ENCODE results near the gene EIF1AD.

The EIF1AD gene

GRCh38 chr11:66003291-66003690 is 1.3 kb upstream of the EIF1AD start:
- Histone ChIP-seq H2AFZ (ENCODE audit: low read length) (no peak overlapping the region), H3K36me3 (replicated peaks; ENCODE audit: insufficient read depth, low read length) (peaks cover 6% of the 10 kb centered on the region), H3K9me3 (replicated peaks; ENCODE audit: insufficient read depth, low read length) (no peaks in the 10 kb centered on the region), H3F3A (ENCODE audit: insufficient read depth, low read length) (peaks cover 30% of the 10 kb centered on the region), H3K4me2 (ENCODE audit: low read depth, low read length) (peak overlapping the region; percentile 80), H3K79me2 (ENCODE audit: low read length) (peaks cover 56% of the 10 kb centered on the region), H3K4me1 (ENCODE audit: low read length) (peaks cover 40% of the 10 kb centered on the region), H3K27me3 (replicated peaks; ENCODE audit: insufficient read depth, low read length) (no peaks in the 10 kb centered on the region), H3K27ac (ENCODE audit: low read length) (peak overlapping the region; percentile 93; the same call in 1 of the 2 replicates), H4K20me1 (ENCODE audit: insufficient read depth, low read length) (no peaks in the 10 kb centered on the region), H3K9ac (ENCODE audit: low read length) (peak overlapping the region; percentile 90), H3K9me2 (replicated peaks; ENCODE audit: insufficient read depth, low read length) (no peaks in the 10 kb centered on the region), H3K4me3 (ENCODE audit: low read length) (peak overlapping the region; percentile 99)
- DNase-seq: no peak
- TF ChIP-seq EZH2phosphoT487 (IDR thresholded peaks at IDR 0.05; ENCODE audit: low read length): no peak
- no peak for TF ChIP-seq EZH2 (optimal IDR thresholded peaks at IDR 0.05; ENCODE audit: low read depth, low read length)
- TF ChIP-seq, protein P1, sequence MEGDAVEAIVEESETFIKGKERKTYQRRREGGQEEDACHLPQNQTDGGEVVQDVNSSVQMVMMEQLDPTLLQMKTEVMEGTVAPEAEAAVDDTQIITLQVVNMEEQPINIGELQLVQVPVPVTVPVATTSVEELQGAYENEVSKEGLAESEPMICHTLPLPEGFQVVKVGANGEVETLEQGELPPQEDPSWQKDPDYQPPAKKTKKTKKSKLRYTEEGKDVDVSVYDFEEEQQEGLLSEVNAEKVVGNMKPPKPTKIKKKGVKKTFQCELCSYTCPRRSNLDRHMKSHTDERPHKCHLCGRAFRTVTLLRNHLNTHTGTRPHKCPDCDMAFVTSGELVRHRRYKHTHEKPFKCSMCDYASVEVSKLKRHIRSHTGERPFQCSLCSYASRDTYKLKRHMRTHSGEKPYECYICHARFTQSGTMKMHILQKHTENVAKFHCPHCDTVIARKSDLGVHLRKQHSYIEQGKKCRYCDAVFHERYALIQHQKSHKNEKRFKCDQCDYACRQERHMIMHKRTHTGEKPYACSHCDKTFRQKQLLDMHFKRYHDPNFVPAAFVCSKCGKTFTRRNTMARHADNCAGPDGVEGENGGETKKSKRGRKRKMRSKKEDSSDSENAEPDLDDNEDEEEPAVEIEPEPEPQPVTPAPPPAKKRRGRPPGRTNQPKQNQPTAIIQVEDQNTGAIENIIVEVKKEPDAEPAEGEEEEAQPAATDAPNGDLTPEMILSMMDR (IDR thresholded peaks at IDR 0.05; ENCODE audit: low read length): no peak

DNA sequence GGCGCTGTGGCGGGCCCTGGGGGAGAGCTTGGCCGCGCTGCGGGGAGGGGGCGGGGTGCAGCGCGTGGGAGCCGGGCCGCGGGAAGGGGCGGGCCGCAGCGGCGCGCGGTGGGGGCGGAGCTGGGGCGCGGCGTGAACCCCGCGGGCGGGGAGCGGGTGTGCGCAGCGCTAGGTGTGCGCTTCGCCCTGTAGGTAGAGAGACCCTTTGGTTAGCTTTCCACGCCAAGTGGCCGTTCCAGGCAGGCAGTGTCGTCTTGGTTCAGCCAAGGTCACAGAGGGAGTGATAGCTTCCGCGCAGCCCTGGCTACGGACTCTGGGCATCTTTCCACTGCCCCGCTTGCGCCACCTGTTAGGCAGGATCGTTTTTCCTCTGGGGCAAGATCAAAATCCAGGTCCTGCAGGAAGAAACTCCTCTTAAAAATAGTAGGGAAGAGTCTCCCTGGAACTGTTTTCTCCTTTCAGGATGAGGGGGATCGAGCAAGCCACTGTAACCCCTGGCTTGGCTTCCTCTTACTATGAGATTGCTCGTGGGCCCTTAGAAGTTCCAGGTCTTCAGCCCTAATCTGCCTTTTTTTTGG is 780 bp upstream of the EIF1AD start:
- H3K36me3 ChIP-seq (replicated peaks; ENCODE audit: insufficient read depth, low read length): peaks cover 6% of the 10 kb centered on the region
- H3K9me2 ChIP-seq (replicated peaks; ENCODE audit: insufficient read depth, low read length): no peaks in the 10 kb centered on the region
- DNase-seq: peak; percentile 61
- H3K27ac ChIP-seq (ENCODE audit: low read length): peak overlapping the region; percentile 93
- peak overlapping the region; percentile 90 for H3K9ac ChIP-seq (ENCODE audit: low read length)
- H3K27me3 ChIP-seq (replicated peaks; ENCODE audit: insufficient read depth, low read length): no peaks in the 10 kb centered on the region
- no peak for TF ChIP-seq EZH2phosphoT487 (IDR thresholded peaks at IDR 0.05; ENCODE audit: low read length)
- TF ChIP-seq, protein P1 (IDR thresholded peaks at IDR 0.05; ENCODE audit: low read length): peak; percentile 12; the same call in 1 of the 2 replicates
- no peak for TF ChIP-seq EZH2 (optimal IDR thresholded peaks at IDR 0.05; ENCODE audit: low read depth, low read length)
- no peaks in the 10 kb centered on the region for H3K9me3 ChIP-seq (replicated peaks; ENCODE audit: insufficient read depth, low read length)
- H3K4me2 ChIP-seq (ENCODE audit: low read depth, low read length): peak overlapping the region; percentile 80
- H3F3A ChIP-seq (ENCODE audit: insufficient read depth, low read length): peaks cover 30% of the 10 kb centered on the region
- H3K79me2 ChIP-seq (ENCODE audit: low read length): peaks cover 61% of the 10 kb centered on the region
- H3K4me1 ChIP-seq (ENCODE audit: low read length): peaks cover 40% of the 10 kb centered on the region
- H2AFZ ChIP-seq (ENCODE audit: low read length): peak overlapping the region; percentile 88
- peak overlapping the region; percentile 99 for H3K4me3 ChIP-seq (ENCODE audit: low read length)
- H4K20me1 ChIP-seq (ENCODE audit: insufficient read depth, low read length): no peaks in the 10 kb centered on the region

DNA sequence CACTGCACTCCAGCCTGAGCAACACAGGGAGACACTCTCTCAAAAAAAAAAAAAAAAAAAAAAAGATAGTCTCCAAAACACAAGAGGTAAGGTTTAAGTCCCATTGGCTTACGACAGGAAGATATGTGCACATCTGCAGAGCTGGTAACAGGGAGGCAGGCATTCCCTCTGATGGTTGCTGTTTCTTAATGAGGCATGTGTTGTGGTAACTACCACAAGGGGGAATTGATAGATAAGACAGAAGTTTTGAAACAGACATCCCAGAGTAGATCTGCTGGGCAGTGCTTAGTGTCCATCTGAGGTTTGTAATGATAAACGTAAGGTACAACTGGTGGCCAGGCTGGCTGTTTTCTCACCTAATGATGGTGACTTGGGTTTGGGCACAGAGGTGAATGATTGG is 4.7 kb downstream of the EIF1AD start:
- no peak overlapping the region for H3K9ac ChIP-seq (ENCODE audit: low read length)
- no peaks in the 10 kb centered on the region for H3K9me3 ChIP-seq (replicated peaks; ENCODE audit: insufficient read depth, low read length)
- no peaks in the 10 kb centered on the region for H3K4me1 ChIP-seq (ENCODE audit: low read length)
- H3K4me3 ChIP-seq (ENCODE audit: low read length): no peak overlapping the region
- no peak overlapping the region for H2AFZ ChIP-seq (ENCODE audit: low read length)
- H3K9me2 ChIP-seq (replicated peaks; ENCODE audit: insufficient read depth, low read length): no peaks in the 10 kb centered on the region
- H3K36me3 ChIP-seq (replicated peaks; ENCODE audit: insufficient read depth, low read length): peaks cover 6% of the 10 kb centered on the region
- no peaks in the 10 kb centered on the region for H3K27me3 ChIP-seq (replicated peaks; ENCODE audit: insufficient read depth, low read length)
- no peak for DNase-seq
- H3K79me2 ChIP-seq (ENCODE audit: low read length): peaks cover 40% of the 10 kb centered on the region
- TF ChIP-seq EZH2 (optimal IDR thresholded peaks at IDR 0.05; ENCODE audit: low read depth, low read length) (no peak), EZH2phosphoT487 (IDR thresholded peaks at IDR 0.05; ENCODE audit: low read length) (no peak)
- TF ChIP-seq, protein P1 (IDR thresholded peaks at IDR 0.05; ENCODE audit: low read length): no peak
- H4K20me1 ChIP-seq (ENCODE audit: insufficient read depth, low read length): no peaks in the 10 kb centered on the region
- peaks cover 9% of the 10 kb centered on the region; the same call in 1 of the 2 replicates for H3F3A ChIP-seq (ENCODE audit: insufficient read depth, low read length)
- no peak overlapping the region for H3K27ac ChIP-seq (ENCODE audit: low read length)
- no peak overlapping the region for H3K4me2 ChIP-seq (ENCODE audit: low read depth, low read length)
